OCI-LY3 (cell line): ENCODE data around the gene KRT80.

Experiments used
- EZH2phosphoT487 ChIP-seq: fragments of 200-600 bp; shearing (Covaris generic); IDR thresholded peaks from 2 replicates; pipeline ENCODE4 v1.6.1; 2018; ENCODE audit warnings: antibody characterized with exemption, mixed run types, low read depth
- TF ChIP-seq, protein P1 (sequence below): fragments of 200-600, 300-600 bp; sonication (generic); IDR thresholded peaks from 2 replicates; pipeline ENCODE4 v1.5.1; 2014; ENCODE audit warnings: antibody characterized with exemption, low read length, low read depth

DNA sequence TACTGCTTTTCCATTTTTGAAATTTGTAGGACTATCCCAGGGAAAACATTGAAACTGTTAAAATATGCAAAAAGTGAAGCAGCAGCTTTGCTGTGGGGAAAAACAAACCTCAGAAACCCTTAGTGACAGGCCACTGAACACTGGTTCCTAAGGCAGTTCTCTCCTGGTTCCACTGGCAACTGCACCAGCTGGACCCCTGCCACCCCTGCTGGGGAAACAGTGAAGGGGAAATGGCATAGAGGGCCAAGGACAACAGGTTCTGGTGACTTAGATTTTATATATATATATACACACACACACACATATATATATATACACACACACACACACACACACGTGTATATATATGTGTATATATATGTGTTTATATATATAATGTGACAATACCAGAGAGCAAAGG lies 25.0 kb upstream of the KRT80 start:
- TF ChIP-seq, protein P1, sequence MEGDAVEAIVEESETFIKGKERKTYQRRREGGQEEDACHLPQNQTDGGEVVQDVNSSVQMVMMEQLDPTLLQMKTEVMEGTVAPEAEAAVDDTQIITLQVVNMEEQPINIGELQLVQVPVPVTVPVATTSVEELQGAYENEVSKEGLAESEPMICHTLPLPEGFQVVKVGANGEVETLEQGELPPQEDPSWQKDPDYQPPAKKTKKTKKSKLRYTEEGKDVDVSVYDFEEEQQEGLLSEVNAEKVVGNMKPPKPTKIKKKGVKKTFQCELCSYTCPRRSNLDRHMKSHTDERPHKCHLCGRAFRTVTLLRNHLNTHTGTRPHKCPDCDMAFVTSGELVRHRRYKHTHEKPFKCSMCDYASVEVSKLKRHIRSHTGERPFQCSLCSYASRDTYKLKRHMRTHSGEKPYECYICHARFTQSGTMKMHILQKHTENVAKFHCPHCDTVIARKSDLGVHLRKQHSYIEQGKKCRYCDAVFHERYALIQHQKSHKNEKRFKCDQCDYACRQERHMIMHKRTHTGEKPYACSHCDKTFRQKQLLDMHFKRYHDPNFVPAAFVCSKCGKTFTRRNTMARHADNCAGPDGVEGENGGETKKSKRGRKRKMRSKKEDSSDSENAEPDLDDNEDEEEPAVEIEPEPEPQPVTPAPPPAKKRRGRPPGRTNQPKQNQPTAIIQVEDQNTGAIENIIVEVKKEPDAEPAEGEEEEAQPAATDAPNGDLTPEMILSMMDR, result no peak
- TF ChIP-seq EZH2phosphoT487, result no peak
